Stimulated activated CD8-positive, alpha-beta memory T cell treated with anti-CD3 and anti-CD28 coated beads, Interleukin-12 subunit alpha, Interleukin-12 subunit beta, amount 100 ng/mL, for 24 hours (primary cell): Measurements from ENCODE around the gene SPOCK3.

ENCODE experiments used
- DNase-seq: peaks from one replicate; pipeline ENCODE4 v3.0.0-alpha.2; 2020; ENCODE audit errors: extremely low read depth

The SPOCK3 gene

DNA sequence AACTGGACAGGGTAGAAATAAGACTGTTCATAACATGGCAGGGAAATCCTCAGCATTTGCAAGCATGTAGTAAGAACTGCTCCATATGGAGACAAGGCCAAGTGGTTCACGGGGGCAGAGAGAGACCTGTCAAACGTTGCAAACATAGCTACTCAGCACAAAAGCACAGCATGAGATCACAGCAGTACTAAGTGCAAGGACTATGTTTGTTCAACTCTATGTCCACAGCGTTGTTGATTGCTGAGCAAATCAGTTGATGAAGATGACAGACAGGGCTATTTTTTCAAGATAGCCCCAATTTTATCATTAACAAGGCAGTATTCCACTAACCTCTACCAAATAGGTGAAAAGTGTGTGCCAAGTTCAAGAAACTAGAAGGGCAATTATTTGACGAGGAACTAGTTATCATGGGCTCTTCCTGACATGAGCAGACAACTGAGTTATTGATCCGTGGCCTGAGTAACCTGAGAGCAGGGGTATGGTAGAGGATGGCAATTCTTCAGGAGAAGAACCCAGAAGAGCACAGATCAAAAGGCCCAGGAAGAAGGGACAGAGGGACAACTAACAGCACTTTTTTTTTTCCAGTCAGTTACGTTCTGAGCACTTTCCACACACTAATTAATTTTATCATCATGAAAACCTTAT, 57.4 kb downstream of the SPOCK3 start:
- DNase-seq, result no peak

DNA sequence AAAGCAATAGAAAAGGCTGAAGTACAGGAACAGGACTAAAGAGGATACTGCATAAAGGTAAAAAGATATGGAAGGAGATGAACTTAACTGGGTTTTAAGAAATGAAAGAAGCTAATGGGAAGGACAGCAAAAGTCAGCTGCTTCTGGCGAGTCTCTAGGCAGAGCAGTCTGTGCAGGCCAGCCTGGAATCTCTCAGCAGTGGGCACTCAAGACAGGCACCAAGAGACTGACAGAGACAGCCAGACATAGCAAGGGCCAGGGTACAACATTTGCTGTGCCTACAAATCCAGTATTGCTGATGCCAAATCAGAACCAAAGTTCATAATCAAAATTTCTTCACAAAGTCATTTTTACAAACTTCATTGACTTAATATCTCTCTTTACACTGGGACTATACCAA, 62.4 kb downstream of the SPOCK3 start:
- DNase-seq, result no peak

DNA sequence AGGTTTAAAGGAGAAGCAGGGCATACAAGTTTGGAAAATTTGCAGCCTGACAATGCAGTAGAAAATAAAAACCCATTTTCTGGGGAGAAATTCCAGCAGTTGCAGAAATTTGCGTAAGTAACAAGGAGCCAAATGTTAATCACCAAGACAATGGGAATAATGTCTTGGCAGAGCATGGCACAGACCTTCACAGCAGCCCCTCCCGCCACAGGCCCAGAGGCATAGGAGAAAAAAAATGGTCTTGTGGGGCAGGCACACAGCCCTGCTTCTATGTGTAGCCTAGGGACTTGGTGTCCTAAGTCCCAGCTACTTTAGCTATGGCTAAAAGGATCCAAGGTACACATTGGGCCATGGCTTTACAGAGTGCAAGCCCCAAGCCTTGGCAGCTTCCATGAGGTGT, 65.7 kb downstream of the SPOCK3 start:
- no peak for DNase-seq

DNA sequence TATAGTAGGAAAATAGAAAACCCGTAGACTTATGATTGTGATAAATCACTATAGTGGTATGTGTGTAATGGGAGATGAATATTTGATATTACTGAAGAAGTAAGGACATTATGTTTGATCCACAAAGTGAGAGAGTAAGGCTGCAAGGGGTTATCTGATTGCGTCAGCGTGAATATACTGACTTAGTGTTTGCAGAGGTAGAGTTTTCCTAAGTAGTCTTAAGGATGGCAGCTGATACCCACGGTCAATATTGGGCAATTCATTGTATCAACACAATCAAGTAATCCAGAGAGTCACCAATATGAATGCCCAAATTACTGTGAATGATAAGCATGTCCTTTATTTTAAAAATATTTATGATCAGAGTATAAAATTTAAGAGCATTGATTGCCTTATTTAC, 83.7 kb downstream of the SPOCK3 start:
- no peak for DNase-seq

DNA sequence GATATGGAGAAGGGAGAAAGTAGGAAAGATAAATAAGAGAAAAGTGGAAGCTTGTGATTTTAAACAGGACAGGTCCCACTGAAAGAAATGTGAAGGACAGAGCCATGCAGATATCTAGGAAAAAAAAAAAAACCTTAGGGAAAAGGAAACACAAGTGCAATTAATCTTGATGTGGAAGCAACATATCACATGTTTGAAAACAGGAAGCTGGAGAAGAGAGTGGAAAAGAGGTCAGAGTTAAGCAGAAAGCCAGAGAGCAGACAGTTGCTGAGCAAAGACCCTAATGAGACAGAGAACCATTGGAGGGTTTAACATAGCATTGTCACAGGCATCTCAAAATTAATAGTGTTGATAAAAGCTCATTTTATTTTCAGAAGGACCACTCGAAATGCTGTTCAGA, 89.7 kb downstream of the SPOCK3 start:
- no peak for DNase-seq

DNA sequence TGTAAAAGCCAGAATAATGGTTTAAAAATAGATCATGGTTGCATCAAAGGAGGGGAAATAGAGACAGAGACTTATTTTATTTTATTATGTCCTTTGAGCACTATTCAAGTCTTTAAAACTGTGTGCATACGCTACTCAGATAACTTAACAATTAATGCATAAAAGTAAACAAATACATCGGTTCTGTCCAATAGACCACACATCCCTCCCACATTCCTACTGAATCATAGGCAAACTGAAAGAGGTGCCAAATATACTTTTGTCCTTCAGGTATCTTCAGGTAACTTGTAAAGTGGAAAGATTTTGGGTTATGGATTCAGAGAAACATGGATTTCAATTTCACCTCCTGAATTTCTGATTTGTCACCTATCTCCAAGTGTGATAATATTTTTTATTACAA, 91.3 kb downstream of the SPOCK3 start:
- DNase-seq, result no peak

DNA sequence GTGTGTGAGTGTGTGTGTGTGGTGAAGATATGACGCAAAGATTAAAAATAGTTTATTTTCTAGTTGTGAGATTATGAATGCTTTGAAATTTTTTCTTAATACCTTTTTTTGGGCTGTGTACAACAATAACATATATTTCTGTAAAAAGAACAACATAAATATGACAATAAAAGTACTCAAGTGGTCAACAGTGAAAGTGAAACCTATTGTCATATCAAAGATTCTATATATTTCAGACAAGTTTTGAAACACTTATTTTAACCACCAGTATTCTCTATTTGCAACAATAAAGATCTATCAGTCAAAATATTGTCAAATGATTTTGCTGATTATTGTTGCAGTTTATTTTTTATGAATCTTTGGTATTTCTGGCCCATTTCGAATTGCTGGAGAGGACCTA, 98.0 kb downstream of the SPOCK3 start:
- DNase-seq, result no peak

DNA sequence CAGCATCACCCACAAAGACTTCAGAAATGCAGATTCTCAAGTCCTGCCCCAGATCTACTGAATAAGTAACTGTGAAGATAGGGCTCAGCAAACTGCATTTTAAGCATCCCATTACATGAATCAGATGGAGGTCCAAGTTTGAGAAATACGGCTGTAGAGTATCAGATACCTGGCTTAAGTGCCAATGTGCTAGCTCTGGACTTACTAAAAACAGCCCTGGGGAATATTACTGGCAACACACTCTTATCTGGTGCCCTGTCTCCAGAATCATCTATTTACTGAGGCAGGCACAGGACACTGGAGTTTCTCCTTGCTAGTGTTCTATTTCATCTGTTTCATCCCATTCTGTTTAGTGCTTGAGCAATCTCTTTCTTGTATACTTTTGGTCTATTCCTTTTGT, 105.1 kb downstream of the SPOCK3 start:
- DNase-seq, result no peak

DNA sequence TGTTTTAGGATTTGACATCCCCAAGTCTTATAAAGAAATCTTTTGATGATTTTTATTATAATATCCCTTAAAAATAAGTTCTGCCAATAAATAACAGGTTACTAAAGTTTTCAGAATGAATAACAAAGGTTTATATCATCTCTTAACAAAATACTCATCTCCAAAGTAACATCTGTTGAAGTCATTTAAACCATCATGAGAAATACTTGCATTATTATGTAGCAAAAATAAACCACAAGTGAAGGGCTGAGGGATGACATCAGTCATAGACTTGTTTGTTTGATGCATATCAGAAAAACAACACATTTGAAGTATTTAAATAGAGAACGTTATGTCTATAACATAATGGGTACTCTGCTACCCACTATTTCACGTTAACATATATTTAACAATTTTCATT, 114.9 kb downstream of the SPOCK3 start:
- DNase-seq, result no peak

DNA sequence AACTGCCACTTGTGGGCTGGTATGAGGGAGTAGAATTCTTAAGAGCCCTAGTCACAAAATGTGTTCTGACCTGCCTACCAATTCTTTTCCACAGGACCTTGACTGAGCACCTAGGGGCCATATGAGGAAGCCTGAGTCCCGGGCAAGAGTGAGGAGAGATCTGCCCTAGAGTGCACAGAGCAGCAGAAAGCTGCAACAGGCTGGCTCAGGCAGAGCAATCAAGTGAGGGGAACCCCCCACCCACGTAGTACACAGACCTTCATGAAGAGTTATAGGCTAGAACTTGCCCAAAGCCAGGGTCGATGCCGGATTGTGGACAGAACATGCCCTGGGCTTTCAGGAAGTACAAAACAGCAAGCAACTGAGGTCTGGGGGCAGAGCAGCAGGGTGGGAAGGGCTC, 117.0 kb downstream of the SPOCK3 start:
- no peak for DNase-seq

DNA sequence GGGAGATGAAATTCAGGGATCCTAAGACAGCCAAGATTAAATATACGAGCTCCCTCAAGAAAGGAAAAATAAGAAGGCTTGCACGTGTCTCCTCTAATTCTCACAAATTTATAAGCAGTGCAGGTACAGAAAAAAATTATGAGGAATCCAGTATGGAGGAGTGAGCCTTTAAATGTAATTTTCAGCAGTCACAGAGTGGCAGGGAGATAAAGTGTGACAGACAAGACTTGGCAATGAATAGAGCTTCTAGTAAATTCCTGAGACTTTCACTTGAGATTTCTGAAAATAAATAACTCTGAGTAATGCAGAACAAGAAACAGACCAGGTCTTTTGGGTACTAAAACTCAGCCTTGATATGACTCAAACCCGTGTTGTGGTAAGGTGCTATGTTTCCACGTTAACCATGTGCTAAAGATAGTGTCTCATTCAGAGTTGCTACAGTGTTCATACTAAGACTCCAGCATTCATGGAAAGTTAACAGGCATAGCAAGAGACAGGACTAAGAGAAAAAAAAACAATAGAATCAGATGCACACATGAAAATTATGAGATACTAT, 119.8 kb downstream of the SPOCK3 start:
- no peak for DNase-seq

DNA sequence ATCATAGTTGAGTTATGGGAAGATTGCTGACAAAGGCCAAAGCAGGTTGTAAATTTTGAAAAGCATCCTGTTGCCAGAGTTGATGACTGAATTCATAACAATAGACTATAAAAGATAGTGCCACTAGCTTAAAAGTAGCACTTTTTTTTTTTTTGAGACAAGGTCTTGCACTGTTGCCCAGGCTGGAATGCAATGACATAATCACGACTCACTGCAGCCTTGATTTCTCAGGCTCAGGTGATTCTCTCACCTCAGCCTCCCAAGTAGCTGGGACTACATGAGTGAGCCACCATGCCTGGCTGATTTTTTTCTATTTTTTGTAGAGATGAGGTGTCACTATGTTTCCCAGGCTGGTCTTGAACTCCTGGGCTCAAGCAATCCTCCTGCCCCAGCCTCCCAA, 122.7 kb downstream of the SPOCK3 start:
- no peak for DNase-seq

DNA sequence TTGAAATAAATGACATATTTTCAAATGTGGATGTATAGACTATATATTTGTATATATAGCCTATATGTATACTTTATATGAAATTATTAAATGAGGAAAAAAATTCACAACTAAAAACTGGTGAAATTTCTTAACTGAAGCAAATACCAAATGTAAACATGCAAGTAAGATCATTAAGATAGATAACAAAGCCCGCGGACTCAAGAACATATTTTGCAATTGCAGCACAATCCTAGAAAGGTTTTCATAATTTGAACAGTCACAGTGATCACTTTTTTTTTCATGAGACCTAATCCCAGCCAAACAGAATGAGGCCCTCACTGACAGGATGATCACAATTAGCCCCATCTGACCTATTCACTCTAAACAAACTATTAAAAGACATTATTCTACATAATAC, 123.2 kb downstream of the SPOCK3 start:
- DNase-seq, result no peak

DNA sequence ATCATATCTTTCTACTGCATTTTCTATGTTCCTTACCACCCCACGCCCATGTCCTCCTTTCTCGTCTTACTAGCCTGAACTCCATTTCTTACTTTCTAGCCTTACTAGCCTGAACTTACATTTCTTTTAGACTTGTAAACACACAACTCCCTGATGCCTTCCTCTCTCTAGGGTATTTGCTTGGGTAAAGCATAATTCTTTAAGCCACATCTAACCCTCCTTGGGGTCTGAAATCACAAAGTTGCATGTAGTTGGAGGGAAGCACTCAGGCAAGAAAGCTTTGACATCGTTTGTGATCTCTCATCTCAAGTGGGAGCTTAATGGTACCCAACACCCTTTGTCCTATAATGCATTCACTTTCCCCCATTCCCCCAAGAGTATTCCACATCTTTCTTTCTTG, 124.4 kb downstream of the SPOCK3 start:
- no peak for DNase-seq

DNA sequence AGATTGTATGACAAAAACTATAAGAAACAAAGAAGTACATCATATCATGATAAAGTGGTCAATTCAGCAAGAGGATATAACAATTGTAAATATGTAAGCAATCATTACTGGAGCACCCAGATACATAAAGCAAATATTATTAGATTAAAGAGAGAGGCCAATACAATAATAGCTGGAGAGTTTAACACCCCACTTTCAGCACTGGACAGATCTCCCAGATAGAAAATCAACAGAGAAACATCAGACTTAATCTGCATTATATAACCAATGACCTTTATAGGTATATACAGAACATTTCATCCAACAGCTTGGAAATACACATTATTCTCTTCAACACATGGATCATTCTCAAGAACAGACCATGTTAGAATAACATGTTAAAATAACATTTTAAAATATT, 128.4 kb downstream of the SPOCK3 start:
- no peak for DNase-seq

DNA sequence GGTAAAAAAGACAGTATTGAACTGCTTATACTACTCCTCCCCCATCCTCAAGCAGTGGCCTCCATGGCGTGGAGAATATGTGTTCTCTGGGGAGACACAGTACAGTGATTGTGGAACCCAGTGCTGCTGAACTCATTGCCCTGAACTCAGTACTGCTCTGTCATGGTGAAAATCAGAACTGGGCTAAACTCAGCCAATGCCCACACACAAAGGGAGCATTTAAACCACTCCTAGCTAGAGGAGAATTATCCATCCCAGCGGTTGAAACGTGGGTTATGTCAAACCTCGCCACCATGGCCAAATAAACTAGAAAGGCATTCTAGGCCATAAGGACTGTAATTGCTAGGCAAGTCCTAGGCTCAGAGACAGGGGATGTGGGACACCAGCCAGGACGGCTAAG, 131.8 kb downstream of the SPOCK3 start:
- no peak for DNase-seq

DNA sequence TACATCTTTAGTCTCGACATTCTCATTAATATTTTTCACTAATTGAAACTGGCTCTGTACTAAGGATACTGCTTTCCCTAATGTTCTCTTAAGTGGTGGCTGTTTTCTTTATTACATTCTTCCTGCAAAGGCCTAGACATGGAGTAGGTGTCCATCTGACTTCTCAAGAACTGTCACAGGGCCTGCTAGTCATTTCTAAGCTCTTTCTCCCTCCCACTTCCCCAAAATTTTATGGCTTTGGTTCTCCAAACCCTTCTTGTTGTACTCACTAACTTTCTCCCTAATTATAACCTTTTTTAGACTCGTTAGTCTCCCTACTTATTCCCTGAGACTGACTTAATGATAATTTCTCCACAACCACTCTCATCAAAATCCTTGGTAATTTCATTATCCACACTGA, 133.3 kb downstream of the SPOCK3 start:
- DNase-seq, result no peak

DNA sequence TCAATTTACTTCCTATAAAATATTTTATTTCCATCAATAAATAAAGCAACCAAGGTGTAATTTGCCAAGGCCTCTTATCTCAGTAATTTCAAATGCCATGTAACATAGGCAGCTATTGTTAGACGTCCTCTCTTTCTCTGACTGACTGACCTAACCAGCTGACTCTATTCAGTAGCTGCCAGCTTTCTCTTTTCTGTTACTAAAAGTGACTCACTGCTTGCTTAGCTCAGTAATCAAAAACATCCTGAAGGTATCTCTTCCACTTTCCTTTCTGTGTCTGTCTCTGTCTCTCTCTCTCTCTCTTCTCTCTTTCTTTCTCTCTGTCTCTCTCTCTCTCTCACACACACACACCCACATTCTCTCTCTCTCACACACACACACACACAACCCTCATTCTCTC, 134.2 kb downstream of the SPOCK3 start:
- DNase-seq, result no peak

DNA sequence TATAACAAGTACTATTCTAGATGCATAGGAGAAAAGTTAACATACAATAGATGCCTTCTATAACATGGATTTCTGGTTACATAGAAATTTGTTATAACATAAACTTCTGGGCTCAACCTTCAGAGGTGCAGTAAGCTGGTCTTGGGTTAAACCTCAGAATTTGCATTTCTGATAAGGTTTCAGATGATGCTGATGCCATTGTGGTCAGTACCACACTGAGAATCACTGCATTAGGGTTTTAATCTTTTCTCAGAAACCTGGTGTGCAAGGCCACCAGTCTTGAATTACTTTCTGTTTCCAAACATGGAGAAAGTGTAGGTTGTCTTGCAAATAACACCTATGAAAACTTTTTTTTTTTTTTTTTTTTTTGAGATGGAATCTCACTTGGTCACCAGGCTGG, 146.2 kb downstream of the SPOCK3 start:
- no peak for DNase-seq

DNA sequence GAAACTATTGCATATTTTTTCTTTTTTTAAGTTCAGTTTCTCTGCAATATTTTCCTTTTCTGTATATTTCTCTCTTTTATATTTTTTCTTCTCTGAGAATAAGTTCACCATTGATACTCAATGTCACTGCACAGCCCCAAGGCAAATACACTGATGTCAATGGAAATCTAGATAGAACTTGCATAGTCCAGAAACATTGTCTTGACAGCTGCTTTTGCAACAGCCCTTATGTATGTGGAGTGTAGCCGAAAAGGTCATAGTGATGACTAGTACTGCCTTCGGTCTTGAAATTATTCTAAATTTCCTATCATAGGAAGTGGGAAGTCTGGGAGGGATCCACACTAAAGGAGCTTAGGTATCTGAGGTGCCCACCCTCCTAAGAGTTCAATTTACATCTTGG, 150.0 kb downstream of the SPOCK3 start:
- DNase-seq, result no peak

DNA sequence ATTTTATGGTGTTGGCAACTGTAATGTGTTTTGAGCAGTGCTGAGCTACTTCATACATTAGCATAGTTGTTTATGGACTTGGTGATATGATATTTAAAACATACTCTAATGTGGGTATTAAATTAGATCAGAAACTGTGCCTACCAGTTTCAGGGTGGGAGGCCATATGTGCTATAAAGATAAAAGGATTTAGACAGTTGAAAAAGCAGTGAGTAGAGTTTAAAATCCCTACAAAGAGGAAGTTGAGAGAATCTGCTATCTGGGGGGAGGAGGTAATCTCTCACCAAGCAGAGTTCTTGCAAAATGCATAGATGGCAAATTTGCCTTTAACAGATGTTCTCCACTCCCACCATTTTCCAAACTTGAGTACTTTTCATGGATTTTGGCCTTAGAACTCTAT, 154.5 kb downstream of the SPOCK3 start:
- no peak for DNase-seq

DNA sequence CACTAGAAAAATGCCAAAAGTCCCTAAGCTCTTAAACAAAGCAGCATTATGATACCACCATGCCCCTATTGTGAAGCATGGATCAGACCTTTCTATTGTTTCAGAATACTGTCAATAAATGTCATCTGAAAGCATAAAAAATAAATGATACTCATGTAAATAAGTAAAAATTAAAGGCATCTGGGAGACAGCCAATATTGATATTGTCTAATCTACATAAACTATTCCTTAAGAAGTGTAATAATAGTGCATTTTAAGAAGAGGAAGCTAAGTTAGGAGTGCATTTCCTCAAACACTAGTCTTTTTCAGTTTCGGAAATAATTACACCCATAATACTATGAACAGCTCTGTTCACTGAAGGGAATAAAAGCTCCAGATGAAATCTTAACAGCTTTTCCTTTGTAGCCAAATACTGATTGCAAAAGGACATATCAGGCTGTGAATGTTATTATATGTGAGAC, 181.6 kb downstream of the SPOCK3 start:
- no peak for DNase-seq

DNA sequence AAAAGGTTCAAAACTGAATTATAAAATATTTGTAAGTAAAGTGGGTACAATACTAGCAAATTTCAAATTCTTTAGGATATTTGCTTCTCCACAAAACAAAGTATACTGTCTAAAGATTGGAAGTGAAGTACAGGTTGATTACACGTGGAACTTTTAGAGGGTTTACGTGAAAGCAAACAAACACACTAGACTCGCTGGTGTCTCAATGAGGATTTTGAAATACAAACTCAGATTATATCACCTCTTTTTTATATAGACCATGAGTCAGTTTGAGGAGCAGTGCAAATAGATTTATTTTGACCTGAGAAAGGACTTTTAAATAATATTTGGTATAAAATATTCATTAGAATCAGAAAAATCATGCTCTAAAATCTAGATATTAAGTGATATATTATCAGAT, 185.0 kb downstream of the SPOCK3 start:
- DNase-seq, result no peak

DNA sequence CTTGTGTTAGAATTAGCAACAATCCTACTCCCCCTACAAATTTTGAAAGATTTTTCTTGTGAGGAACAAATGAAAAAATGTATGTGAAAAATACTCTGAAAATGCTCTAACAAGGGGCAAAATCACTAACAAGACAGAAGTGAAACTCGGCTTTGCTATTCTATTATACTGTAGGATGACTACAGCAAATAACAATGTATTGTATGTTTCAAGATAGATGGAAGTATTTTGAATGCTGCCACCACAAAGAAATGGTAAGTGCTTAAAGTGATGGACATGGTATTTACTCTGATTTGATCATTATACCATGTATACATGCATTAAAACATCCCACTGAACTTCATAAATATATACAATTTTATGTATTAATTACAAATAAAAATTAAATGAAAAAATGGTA, 192.8 kb downstream of the SPOCK3 start:
- no peak for DNase-seq
